GM18870 (cell line): Measurements from ENCODE around the gene DHRS11.
"Not testable (repeated sequence)": the region's sequence is repeated elsewhere in the genome, so short reads cannot be mapped to it uniquely, and the experiment has no call there.

ENCODE experiments used
- ATAC-seq: cut with Tn5 transposase; IDR thresholded peaks from one replicate; pipeline ENCODE4 v1.9.1; 2021; ENCODE audit warnings: moderate library complexity; ENCODE audit not compliant: unreplicated experiment

The DHRS11 gene

GRCh38 chr17:36593656-36594316 lies 2.1 kb downstream of the DHRS11 start:
- no peak for ATAC-seq

GRCh38 chr17:36594626-36595401 lies 3.1 kb downstream of the DHRS11 start:
- ATAC-seq: no peak

- no peak for ATAC-seq
These were observed 5.5 kb downstream of the DHRS11 start for GRCh38 chr17:36597226-36597625.

- ATAC-seq: no peak
These were observed 6.4 kb downstream of the DHRS11 start for GRCh38 chr17:36597866-36598777.

GRCh38 chr17:36598951-36599401 lies 7.3 kb downstream of the DHRS11 start:
- no peak for ATAC-seq

GRCh38 chr17:36599546-36600250 lies 8.0 kb downstream of the DHRS11 start:
- no peak for ATAC-seq

- no peak for ATAC-seq
These were observed 8.8 kb downstream of the DHRS11 start for GRCh38 chr17:36600465-36600864.

GRCh38 chr17:36600936-36601302 lies 9.2 kb downstream of the DHRS11 start:
- no peak for ATAC-seq

- ATAC-seq: peak; percentile 56
These were observed 9.8 kb downstream of the DHRS11 start, which contains the start of gene MRM1 for GRCh38 chr17:36601303-36602029. Gene MRM1 (plus strand): TSS chr17:36601583. CDS start chr17:36601811, 228 bp downstream.

- ATAC-seq: no peak
These were observed 10.5 kb downstream of the DHRS11 start for GRCh38 chr17:36602030-36602748.

- ATAC-seq: no peak
These were observed 11.3 kb downstream of the DHRS11 start for GRCh38 chr17:36602924-36603384.

- not testable (repeated sequence) for ATAC-seq
These were observed 13.3 kb downstream of the DHRS11 start for GRCh38 chr17:36605028-36605427.

- no peak for ATAC-seq
These were observed 16.6 kb downstream of the DHRS11 start for GRCh38 chr17:36608280-36608679.

- ATAC-seq: no peak
These were observed 17.3 kb downstream of the DHRS11 start for GRCh38 chr17:36608794-36609497.

GRCh38 chr17:36609498-36609862 lies 17.8 kb downstream of the DHRS11 start:
- ATAC-seq: no peak

GRCh38 chr17:36610474-36610873 lies 18.8 kb downstream of the DHRS11 start:
- no peak for ATAC-seq

- no peak for ATAC-seq
These were observed 19.8 kb downstream of the DHRS11 start for GRCh38 chr17:36611345-36612072.

- no peak for ATAC-seq
These were observed 20.6 kb downstream of the DHRS11 start for GRCh38 chr17:36612323-36612722.
